ENCODE measurements around the gene GPR137B. TPM values are rescaled to one million over a fixed set of nuclear protein-coding genes. Genes with fewer than 3 reads are reported as not detected.
A peak's percentile ranks its signal among the peaks of the same experiment; 100 is the strongest.

GPR137B gene
- total and polyA plus RNA-seq, 2 experiments from 2014 or later = 4.5 to 11.1 TPM

DNA sequence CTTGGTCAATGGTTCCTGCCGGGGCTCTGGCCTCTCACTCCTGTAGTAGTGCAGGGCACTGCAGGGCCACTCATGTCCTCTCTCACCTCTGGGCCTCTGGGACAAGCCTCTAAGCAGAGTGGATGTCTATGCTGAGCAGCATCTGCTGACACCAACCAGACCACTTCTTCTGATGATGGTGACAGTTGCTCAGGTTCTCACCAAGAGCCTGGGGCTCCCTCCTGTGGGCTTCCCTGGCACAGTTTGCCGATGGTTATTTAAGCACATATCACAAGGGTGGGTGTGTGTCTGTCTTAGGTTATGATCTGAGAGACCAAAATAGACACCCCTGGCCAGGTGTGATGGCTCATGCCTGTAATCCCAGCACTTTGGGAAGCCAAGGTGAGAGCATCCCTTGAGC lies 17.4 kb upstream of the GPR137B start:
- peaks cover 11% of the 10 kb centered on the region for H3K4me1 ChIP-seq (ENCODE audit: insufficient read depth)
- Mint-ChIP-seq H3K27me3 (ENCODE audit: insufficient read depth, low read depth, poor library complexity) (peaks cover 5% of the 10 kb centered on the region), H3K4me1 (peaks cover 14% of the 10 kb centered on the region), H3K9me3 (no peaks in the 10 kb centered on the region), H3K4me3 (no peak overlapping the region), H3K36me3 (ENCODE audit: low read depth) (no peaks in the 10 kb centered on the region), H3K27ac (no peak overlapping the region)
- no peaks in the 10 kb centered on the region for H4K20me1 ChIP-seq (replicated peaks; ENCODE audit: insufficient read depth)
- TF ChIP-seq POLR2AphosphoS5 (IDR thresholded peaks at IDR 0.05; ENCODE audit: low read depth) (no peak), STAT1 (IDR thresholded peaks at IDR 0.05; ENCODE audit: unreplicated experiment) (no peak), JUNB (IDR thresholded peaks at IDR 0.05; ENCODE audit: unreplicated experiment) (no peak), ZNF114 (CRISPR knock-in tag; IDR thresholded peaks at IDR 0.05) (no peak), CTCF (conservative IDR thresholded peaks at IDR 0.05; ENCODE audit: low read depth in 2 of 2) (peak in 1 of 2 experiments; percentile 45; a peak in 3 of 4 replicates)
- no peaks in the 10 kb centered on the region for H3K27me3 ChIP-seq (ENCODE audit: insufficient read depth)
- no peak for ATAC-seq
- no peaks in the 10 kb centered on the region for H3K79me2 ChIP-seq (replicated peaks; ENCODE audit: insufficient read depth)
- no peaks in the 10 kb centered on the region for H3F3A ChIP-seq (replicated peaks; ENCODE audit: low read depth)
- H3K4me2 ChIP-seq = no peak overlapping the region
- H3K4me3 ChIP-seq = no peak overlapping the region
- no peak overlapping the region for H3K27ac ChIP-seq (ENCODE audit: low read depth)
- peak; percentile 30 for DNase-seq (ENCODE audit: low spot score)
- no peaks in the 10 kb centered on the region for H3K9me2 ChIP-seq (ENCODE audit: insufficient read depth)
- no peak overlapping the region for H2AFZ ChIP-seq
- H3K36me3 ChIP-seq (ENCODE audit: insufficient read depth) = no peaks in the 10 kb centered on the region

GRCh38 chr1:236127045-236127444 lies 15.3 kb upstream of the GPR137B start:
- H3K4me2 ChIP-seq = no peak overlapping the region
- TF ChIP-seq REST (IDR thresholded peaks at IDR 0.05; ENCODE audit: unreplicated experiment) (no peak), STAT1 (IDR thresholded peaks at IDR 0.05; ENCODE audit: unreplicated experiment) (no peak), JUNB (IDR thresholded peaks at IDR 0.05; ENCODE audit: unreplicated experiment) (no peak), CREB1 (CRISPR knock-in tag; IDR thresholded peaks at IDR 0.05; ENCODE audit: low read depth) (no peak), EZH2 (IDR thresholded peaks at IDR 0.05; ENCODE audit: low read depth, unreplicated experiment) (no peak), POLR2AphosphoS5 (IDR thresholded peaks at IDR 0.05; ENCODE audit: low read depth) (no peak), NANOG (IDR thresholded peaks at IDR 0.05; ENCODE audit: borderline replicate concordance) (no peak)
- TF ChIP-seq, protein P1, sequence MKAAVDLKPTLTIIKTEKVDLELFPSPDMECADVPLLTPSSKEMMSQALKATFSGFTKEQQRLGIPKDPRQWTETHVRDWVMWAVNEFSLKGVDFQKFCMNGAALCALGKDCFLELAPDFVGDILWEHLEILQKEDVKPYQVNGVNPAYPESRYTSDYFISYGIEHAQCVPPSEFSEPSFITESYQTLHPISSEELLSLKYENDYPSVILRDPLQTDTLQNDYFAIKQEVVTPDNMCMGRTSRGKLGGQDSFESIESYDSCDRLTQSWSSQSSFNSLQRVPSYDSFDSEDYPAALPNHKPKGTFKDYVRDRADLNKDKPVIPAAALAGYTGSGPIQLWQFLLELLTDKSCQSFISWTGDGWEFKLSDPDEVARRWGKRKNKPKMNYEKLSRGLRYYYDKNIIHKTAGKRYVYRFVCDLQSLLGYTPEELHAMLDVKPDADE (IDR thresholded peaks at IDR 0.05) = no peak

More at GRCh38 chr1:236127045-236127444, 15.3 kb upstream of the GPR137B start:
- Histone ChIP-seq H3K79me2 (replicated peaks; ENCODE audit: insufficient read depth) (no peaks in the 10 kb centered on the region), H3K9me2 (ENCODE audit: insufficient read depth) (no peaks in the 10 kb centered on the region), H2AFZ (no peak overlapping the region; the same call in 1 of the 2 replicates), H3K27me3 (ENCODE audit: insufficient read depth) (no peaks in the 10 kb centered on the region), H3K4me3 (no peak overlapping the region), H3K27ac (ENCODE audit: low read depth) (no peak overlapping the region), H4K20me1 (replicated peaks; ENCODE audit: insufficient read depth) (no peaks in the 10 kb centered on the region), H3K4me1 (ENCODE audit: insufficient read depth) (peaks cover 13% of the 10 kb centered on the region), H3F3A (replicated peaks; ENCODE audit: low read depth) (no peaks in the 10 kb centered on the region), H3K36me3 (ENCODE audit: insufficient read depth) (no peaks in the 10 kb centered on the region)
- Mint-ChIP-seq H3K27ac (no peak overlapping the region), H3K27me3 (ENCODE audit: insufficient read depth, low read depth, poor library complexity) (peaks cover 5% of the 10 kb centered on the region), H3K4me1 (peaks cover 16% of the 10 kb centered on the region), H3K36me3 (ENCODE audit: low read depth) (no peaks in the 10 kb centered on the region), H3K9me3 (no peaks in the 10 kb centered on the region), H3K4me3 (no peak overlapping the region)
- ATAC-seq = no peak
- DNase-seq (ENCODE audit: low spot score) = no peak
